Measurements from ENCODE around the gene PPP3R1.

The PPP3R1 gene

GRCh38 chr2:68251187-68251854 is 1.0 kb downstream of the PPP3R1 start:
- Histone ChIP-seq H3K79me2 (ENCODE audit: insufficient read depth, low read length) (peaks cover 56% of the 10 kb centered on the region), H3K4me2 (ENCODE audit: low read length) (peak overlapping the region; percentile 76), H3K27me3 (ENCODE audit: insufficient read depth, low read length) (no peaks in the 10 kb centered on the region), H3K4me3 (ENCODE audit: low read depth, low read length, poor library complexity, severe bottlenecking) (peak overlapping the region; percentile 81), H3F3A (ENCODE audit: insufficient read depth, low read length) (no peaks in the 10 kb centered on the region), H2AFZ (ENCODE audit: low read length) (no peak overlapping the region), H3K9me2 (ENCODE audit: low read depth, low read length) (no peaks in the 10 kb centered on the region), H4K20me1 (ENCODE audit: insufficient read depth, low read length) (peaks cover 6% of the 10 kb centered on the region), H3K9me3 (ENCODE audit: low read length) (no peaks in the 10 kb centered on the region), H3K36me3 (ENCODE audit: insufficient read depth, low read length) (peaks cover 18% of the 10 kb centered on the region; the same call in 1 of the 2 replicates), H3K9ac (ENCODE audit: low read length) (peak overlapping the region; percentile 94), H3K4me1 (ENCODE audit: insufficient read depth, low read length, severe bottlenecking) (peaks cover 71% of the 10 kb centered on the region), H3K27ac (ENCODE audit: low read depth, low read length, poor library complexity, severe bottlenecking) (peak overlapping the region; percentile 91)
- TF ChIP-seq EZH2 (IDR thresholded peaks at IDR 0.05; ENCODE audit: borderline replicate concordance, low read length) (no peak), CTCF (IDR thresholded peaks at IDR 0.05; ENCODE audit: low read length) (peak; percentile 71)

- Histone ChIP-seq H3K27ac (ENCODE audit: low read depth, low read length, poor library complexity, severe bottlenecking) (peak overlapping the region; percentile 91), H3K36me3 (ENCODE audit: insufficient read depth, low read length) (peaks cover 18% of the 10 kb centered on the region; the same call in 1 of the 2 replicates), H3F3A (ENCODE audit: insufficient read depth, low read length) (no peaks in the 10 kb centered on the region), H3K79me2 (ENCODE audit: insufficient read depth, low read length) (peaks cover 62% of the 10 kb centered on the region), H3K27me3 (ENCODE audit: insufficient read depth, low read length) (no peaks in the 10 kb centered on the region), H4K20me1 (ENCODE audit: insufficient read depth, low read length) (peaks cover 6% of the 10 kb centered on the region), H3K4me2 (ENCODE audit: low read length) (peak overlapping the region; percentile 76), H3K9me2 (ENCODE audit: low read depth, low read length) (no peaks in the 10 kb centered on the region), H2AFZ (ENCODE audit: low read length) (no peak overlapping the region), H3K4me1 (ENCODE audit: insufficient read depth, low read length, severe bottlenecking) (peaks cover 69% of the 10 kb centered on the region), H3K9ac (ENCODE audit: low read length) (peak overlapping the region; percentile 94), H3K9me3 (ENCODE audit: low read length) (no peaks in the 10 kb centered on the region), H3K4me3 (ENCODE audit: low read depth, low read length, poor library complexity, severe bottlenecking) (peak overlapping the region; percentile 81)
- TF ChIP-seq CTCF (IDR thresholded peaks at IDR 0.05; ENCODE audit: low read length): no peak
- TF ChIP-seq EZH2 (IDR thresholded peaks at IDR 0.05; ENCODE audit: borderline replicate concordance, low read length): no peak
These were observed 1.6 kb downstream of the PPP3R1 start for GRCh38 chr2:68250652-68251186.

GRCh38 chr2:68250196-68250595 is 2.1 kb downstream of the PPP3R1 start:
- H3K9me3 ChIP-seq (ENCODE audit: low read length): no peaks in the 10 kb centered on the region
- H3K4me2 ChIP-seq (ENCODE audit: low read length): peak overlapping the region; percentile 76
- peaks cover 63% of the 10 kb centered on the region for H3K4me1 ChIP-seq (ENCODE audit: insufficient read depth, low read length, severe bottlenecking)
- no peaks in the 10 kb centered on the region for H3K27me3 ChIP-seq (ENCODE audit: insufficient read depth, low read length)
- H3K9ac ChIP-seq (ENCODE audit: low read length): peak overlapping the region; percentile 94
- no peak for TF ChIP-seq EZH2 (IDR thresholded peaks at IDR 0.05; ENCODE audit: borderline replicate concordance, low read length)
- TF ChIP-seq CTCF (IDR thresholded peaks at IDR 0.05; ENCODE audit: low read length): no peak
- no peak overlapping the region for H2AFZ ChIP-seq (ENCODE audit: low read length)
- no peaks in the 10 kb centered on the region for H3K9me2 ChIP-seq (ENCODE audit: low read depth, low read length)
- peak overlapping the region; percentile 81 for H3K4me3 ChIP-seq (ENCODE audit: low read depth, low read length, poor library complexity, severe bottlenecking)
- peaks cover 11% of the 10 kb centered on the region for H4K20me1 ChIP-seq (ENCODE audit: insufficient read depth, low read length)
- peak overlapping the region; percentile 91 for H3K27ac ChIP-seq (ENCODE audit: low read depth, low read length, poor library complexity, severe bottlenecking)
- H3K36me3 ChIP-seq (ENCODE audit: insufficient read depth, low read length): peaks cover 22% of the 10 kb centered on the region; the same call in 1 of the 2 replicates
- no peaks in the 10 kb centered on the region for H3F3A ChIP-seq (ENCODE audit: insufficient read depth, low read length)
- peaks cover 67% of the 10 kb centered on the region for H3K79me2 ChIP-seq (ENCODE audit: insufficient read depth, low read length)

Measured in OCI-LY1 (cell line).